GM21447 (cell line): ENCODE results near the gene SSTR3.
A peak's percentile ranks its signal among the peaks of the same experiment; 100 is the strongest.
"Not testable (repeated sequence)": the region's sequence is repeated elsewhere in the genome, so short reads cannot be mapped to it uniquely, and the experiment has no call there.

Experiments used
- ATAC-seq: cut with Tn5 transposase; IDR thresholded peaks from one replicate; pipeline ENCODE4 v1.9.1; 2021; ENCODE audit not compliant: unreplicated experiment

Gene SSTR3

DNA sequence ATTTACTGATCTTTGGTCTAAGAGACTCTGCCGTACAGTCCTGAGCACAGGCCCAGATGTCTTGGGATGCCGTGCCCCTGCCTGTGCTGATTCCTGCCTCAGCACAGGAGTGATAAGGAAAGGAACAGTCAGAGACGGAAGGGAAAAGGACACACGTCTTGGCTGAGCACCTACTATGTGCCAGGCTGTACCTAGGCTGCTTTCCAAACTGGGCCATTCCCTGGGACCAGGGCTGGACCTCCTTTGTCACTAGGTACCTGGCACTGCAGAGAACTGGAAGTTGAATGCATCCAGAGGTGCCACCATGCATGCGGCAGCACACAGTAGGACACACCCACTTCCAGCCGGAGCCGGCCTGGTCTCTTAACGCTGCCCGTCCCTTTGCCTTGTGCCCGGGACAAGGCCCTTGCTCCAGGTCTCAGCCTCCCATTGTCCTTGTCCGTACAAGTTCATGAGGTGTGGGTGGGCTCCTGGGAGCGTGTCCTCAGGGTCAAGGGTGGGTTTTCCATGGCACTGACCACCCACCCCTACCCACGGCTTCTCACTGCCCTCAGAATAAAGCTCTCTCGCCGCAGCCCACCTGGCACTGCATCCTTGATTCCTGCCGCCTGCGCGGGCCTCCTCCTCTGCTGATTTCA lies 1.1 kb upstream of the SSTR3 start:
- ATAC-seq: no peak

DNA sequence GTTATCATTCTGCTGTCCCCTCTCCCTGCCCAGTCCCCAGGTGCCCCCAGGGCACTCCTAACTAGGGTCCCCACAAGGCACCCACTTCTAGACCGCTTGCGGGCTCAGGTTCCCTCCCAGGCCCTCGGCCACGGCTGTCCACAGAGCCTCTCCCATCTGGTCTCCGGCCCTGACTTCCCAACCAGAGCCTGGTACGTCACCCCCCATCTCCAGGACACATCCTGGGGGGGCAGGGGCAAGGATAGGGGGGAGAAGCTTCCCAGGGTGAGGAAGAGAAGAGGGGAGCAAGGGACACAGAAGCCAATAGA lies 457 bp downstream of the SSTR3 start:
- ATAC-seq: no peak

DNA sequence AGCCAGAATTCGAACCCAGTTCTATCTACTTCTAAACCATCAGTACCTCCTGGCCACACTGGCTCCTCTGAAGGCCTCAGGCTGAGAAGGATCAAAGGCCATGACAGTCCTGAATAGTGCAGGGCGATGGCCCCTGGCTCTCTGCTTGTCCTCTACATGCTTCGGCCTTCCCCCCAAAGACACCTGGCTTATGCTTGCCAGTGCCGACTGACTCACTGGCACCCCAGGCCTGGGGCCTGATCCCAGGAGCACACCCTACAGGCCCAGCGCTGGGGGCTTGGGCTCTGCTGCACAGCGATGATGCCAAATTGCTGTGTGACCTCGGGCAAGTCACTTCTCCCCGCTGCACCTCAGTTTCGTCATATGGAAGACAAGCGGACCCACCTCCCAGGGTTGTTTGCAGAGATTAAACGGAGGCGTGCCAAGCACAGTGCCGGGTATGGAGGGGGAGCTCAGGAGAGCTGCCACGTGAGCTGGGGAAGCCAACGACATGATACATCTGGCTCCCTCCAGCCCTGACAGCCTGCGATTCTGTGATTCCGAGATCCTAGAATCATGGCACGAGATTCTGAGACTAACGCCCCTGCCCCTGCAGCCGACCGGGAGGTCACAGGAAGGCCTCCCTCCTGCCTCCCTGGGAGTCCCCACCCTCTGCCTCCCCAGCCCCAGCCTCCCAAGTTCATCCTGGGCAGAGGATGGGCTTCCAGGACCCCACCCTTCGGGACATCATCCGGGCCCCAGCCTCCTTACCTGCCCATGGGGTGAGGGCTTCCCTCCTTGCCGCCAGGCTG lies 1.0 kb downstream of the SSTR3 start:
- ATAC-seq: no peak

DNA sequence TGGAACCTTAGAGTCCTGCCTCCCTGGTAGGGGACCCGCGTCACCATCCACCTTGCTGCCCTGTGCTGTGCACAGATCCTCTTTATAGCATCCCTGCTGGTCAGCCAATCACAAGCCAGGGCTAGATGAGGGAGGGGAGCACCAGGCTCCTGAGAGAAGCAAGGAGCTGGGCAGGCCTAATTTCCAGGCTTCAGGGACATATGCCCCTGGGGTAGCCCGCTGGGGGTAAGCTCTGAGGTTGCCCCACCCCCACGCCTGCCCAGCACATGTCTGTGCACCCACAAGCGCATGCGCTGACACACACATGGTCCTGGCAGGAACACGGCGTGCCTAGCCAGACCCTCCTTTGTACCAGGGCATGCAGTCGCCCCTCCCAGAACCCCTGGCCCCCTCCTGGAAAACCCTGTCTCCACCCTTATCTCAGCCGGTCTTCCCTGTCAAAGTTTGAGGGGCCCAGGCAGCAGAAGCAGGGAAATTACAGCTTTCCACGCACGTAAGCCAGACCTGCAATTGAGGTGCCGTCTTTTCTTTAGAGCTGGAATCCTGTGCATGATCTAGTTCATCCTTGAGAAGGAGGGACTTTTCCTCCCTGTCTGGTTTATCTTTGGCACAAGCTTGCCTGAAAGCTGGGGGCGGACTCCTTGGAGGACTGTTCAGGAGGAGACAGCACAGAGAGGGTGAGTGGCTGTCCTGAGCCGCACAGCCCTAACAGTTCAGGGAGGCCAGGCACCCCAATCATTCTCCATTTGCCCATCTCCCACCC lies 2.1 kb downstream of the SSTR3 start:
- no peak for ATAC-seq

DNA sequence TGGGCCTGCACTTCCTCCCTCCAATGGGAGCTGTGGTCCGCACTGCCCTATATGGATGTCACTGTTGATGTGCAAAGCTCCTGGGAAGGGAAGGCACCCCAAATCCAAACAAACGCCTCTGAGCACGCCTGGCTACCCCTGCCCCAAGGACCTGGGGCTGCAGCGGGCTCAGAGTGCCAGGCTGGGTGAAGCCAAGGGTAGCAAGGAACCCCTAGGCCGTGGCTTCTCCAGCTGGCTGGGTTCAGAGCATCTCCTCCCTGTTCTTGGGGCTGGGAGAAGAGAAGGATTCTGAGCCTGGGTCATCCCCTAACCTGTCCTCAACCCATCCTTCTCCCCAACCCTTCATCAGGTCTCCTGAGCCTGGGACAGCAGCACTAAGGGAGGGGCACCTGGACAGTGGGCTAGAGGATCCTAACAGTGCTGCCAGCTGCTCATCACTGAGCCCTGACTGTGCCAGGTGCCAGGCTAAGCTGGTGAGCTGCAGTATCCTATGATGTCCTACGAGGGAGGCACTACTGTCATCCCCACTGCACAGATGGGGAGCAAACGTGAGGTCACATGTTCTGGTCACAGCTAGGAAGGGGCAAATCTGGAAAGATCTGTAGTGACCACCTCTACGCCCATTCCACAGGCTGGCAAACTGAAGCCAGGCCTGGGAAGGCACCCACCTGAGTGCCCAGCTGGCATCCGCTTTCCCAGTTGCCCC lies 3.0 kb downstream of the SSTR3 start:
- no peak for ATAC-seq

DNA sequence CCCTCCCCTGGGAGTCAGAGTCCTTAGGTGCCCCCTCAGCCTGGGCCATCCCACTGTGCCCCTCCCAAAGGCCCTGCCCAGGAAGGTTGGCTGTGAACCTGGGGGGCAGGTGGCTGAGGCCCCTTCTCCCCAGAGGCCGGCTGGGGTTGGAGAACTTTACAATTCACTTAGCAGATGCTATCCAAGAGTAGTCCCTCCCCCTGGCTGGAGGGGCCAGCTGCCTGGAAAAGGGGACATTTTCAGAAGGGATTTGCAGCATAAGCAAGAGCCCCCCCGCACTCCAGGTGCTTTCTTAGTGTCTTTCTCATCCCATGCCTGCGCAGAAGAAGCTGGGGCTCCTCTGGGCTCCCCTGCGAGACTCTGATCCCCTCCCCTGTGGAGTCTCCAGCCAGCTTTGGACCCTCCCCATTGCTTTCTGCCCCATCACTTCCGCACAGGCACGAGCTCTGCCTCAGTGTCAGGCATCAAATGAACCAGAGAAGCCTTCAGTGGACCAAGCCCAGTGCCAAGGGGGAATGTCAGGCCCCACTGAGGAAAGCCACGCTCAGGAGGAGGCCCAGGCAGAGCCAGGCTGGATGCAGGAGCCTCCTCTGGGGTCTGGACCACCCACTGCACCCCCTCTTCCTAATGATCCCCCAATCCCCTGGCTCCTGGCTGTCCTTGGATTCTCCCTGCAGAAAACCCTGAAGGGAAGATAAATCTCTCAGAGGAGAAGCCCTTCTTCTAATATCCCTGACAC lies 3.7 kb downstream of the SSTR3 start:
- ATAC-seq: no peak

DNA sequence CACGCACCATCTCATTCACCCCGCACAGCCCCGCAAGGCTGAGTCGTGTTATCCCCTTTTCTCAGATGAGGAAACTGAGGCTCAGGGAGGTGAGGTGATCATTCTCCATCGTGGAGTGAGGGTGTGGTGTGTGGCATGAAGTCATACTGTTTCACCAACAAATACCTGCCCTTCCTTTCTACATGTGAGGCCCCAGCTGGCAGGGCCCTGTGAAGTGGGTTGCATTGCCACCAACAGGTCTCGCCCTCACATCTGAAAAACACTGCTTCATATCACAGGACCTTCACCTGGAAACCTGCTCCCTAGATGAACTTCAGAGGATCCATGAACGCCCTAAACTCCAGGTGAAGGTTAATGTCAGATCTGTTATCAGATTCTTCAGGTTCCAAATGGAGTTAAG lies 4.3 kb downstream of the SSTR3 start:
- ATAC-seq: no peak

DNA sequence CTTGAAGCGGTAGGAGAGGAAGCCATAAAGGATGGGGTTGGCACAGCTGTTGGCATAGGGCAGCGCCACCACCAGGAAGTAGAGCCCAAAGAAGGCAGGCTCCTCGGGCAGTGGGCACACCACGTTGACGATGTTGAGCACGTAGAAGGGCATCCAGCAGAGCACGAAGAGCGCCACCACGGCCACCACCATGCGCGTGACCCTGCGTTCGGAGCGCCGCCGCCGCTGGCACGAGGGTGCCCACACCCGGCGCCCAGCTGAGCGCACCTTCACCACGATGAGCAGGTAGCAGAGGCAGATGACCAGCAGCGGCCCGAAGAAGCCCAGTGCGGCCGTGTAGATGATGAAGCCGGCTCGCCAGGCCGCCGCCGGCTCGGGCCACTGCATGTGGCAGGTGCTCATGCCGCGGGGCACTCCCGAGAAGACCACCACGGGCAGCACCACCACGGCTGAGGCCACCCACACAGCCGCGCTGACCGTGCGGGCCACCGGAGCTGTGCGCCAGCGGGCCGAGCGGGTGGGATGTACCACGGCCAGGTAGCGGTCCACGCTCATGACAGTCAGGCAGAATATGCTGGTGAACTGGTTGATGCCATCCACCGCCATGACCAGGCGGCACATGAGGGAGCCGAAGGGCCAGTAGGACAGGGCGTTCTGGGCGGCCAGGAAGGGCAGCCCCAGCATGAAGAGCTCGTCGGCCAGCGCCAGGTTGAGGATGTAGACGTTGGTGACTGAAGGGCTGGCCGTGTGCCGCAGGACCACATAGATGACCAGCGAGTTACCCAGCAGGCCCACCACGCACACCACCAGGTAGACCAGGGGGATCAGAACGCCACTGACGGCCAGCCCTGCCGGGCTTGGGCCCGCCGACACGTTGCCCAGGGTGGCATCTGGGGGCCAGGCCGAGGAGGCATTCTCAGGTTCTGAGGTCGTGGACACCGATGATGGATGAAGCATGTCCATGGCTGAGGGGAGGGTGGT lies 5.1 kb downstream of the SSTR3 start:
- no peak for ATAC-seq

DNA sequence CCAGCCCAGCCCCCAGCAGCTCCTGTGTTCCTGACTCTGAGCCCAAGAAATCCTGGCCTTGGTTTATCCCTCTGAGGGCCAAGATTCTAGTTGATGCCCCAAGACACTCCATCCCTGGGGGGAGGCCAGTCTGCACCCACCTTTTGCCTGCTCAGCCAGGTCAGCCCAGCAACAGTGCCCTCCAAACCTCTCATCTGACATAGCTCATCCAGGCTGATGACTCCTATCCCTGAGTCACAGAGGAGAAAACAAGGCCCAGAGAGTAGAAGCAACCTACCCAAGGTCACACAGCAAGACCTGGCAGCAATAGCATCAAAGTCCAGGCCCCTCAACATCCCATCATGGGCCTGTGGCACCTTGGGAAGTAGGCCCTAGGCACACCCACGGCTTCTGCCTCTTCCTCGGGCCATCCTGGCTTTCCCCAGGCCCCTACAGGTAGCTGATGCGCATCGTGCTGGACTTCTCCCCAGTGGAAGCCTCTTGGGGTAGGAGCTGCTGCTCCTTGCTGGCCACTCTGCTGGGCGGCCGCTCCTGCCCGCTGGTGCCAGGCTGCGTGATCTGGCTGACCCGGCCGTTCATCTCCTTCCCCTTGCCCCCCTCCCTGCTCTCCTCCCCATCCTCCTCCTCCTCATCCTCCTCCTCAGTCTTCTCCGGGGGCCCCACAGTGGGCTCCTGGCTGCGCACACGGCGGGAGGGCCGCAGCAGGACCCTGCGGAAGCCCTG lies 6.0 kb downstream of the SSTR3 start:
- no peak for ATAC-seq

DNA sequence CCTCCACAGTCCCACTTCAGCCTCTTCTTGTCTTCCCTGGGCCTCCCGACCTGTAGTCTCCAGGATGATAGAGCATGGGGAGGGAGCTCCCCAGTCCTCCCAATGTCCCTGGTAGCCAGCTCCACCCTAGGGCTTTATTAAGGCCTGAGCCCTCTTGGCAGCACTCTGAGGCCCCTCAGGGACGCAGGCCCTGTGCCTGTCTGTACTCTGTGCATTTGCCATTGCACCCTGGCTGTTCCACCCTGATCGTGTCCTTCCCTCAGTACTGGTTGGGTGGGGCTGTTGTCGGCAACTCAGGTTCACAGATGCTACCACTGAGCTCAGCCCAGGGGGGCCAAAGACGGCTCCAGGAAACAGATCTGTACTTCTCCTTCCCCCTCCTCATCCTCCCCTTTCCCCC lies 7.2 kb downstream of the SSTR3 start:
- no peak for ATAC-seq

DNA sequence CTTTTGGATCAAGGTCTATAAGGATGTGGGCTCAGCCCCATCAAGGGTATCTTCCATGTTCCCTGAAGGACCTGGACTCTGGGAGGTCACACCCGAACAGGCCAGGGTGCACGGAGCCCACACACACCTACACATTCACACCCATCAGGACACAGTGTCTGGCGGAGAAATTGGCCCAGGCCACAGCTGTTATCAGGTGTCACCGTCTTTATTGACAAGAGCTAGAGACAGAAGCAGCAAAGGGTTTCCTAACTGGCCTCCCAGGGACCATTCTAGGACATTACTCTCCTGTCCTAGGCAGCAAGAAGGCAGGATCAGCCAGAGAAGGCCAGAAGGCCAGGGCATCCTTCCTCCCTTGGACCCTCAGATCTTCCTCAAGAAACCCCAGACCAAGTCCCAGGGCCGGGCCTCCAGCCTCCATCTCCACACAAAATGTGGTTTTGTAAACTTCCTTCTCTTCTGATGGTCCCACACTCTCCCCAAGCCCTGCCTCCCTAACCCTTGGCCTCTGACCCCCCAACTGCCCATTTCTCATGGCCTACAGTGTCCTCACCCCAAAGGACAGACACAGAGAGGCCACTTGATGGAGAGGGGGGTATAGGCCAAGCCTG lies 8.1 kb downstream of the SSTR3 start:
- ATAC-seq: no peak

DNA sequence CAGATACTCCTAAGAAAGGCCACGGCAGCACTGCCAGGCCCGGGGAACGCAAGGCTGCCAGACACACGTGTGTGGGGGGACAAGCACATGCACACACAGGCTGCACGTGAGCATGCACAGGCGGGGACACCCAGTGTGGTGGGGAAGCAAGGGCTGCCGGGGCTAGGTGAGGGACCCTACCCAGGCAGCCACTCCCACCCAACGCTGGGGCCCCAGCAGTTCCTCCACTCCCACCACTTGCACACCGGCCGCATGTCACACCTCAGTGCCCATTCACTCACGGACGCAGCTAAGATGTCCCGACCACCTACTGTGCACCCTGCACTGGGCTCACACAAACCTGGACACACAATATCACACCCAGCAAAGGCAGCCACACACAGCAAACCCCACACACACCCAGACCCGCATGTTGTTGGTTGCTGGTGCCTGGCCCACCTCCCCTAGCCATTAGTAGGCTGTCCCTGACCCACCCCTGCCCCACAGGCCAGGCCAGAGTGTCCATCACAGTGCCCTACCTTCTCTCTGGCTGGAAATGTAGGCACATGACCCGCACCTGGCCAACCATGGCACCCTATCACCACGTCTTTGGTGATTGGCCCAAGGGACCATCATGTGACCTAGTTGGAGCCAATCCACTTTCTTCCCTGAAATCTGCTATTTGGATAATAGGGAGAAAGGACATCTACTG lies 8.8 kb downstream of the SSTR3 start:
- no peak for ATAC-seq

DNA sequence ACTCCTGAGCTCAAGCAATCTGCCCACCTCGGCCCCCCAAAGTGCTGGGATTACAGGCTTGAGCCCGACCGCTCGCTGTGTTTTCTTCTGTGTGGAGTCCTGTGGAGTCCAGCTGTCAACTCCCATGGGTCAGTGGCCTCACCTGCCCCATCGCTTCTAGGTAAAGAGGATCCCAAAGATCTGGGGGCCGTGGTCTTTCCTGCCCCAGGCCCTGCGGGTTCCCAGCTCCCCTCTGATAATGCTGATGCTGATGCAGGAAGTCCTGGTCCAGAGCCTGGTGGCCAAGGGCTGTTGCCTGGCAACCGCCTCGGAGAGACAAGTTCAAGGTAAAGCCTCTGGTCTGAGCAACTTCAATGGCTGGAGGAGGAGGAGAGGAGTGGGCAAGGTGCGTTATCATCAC lies 9.6 kb downstream of the SSTR3 start:
- ATAC-seq: no peak

DNA sequence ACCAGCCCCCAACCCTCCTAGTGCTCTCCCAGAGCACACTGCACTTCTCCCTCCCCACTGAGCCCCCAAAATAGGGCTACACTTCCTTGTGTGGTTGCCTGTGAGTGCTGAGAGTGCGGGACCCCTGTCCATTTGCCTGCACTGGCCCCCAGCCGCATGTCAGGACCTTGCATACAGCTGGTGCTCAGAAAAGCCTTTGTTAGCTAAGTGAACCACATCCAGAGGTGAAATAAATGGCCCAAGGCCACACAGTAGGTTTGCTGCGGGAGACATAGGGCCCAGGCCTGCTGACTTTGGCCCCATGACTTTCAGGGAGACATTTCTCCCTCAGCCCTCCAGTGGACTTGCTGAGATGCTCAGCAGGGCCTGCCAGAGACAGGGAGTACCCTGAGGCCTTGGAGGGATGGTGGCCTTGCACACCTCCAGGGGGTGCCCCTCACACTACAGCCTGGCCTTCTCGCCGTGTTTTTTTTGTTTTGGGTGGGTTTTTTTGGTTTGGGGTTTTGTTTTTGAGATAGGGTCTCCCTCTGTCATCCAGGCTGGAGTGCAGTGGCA lies 10.2 kb downstream of the SSTR3 start:
- no peak for ATAC-seq

DNA sequence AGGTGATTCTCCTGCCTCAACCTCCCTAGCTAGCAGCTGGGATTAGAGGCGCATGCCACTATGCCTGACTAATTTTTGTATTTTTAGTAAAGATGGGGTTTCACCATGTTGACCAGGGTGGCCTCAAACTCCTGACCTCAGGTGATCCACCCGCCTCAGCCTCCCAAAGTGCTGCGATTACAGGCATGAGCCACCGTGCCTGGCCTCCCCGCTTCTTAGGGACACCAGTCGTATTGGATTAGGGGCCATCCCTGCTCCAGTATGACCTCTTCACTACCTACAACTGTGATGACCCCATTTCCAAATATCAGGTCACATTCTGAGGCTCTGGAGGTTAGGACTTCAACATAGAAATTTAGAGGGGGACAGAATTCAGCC lies 10.8 kb downstream of the SSTR3 start:
- ATAC-seq: not testable (repeated sequence)

DNA sequence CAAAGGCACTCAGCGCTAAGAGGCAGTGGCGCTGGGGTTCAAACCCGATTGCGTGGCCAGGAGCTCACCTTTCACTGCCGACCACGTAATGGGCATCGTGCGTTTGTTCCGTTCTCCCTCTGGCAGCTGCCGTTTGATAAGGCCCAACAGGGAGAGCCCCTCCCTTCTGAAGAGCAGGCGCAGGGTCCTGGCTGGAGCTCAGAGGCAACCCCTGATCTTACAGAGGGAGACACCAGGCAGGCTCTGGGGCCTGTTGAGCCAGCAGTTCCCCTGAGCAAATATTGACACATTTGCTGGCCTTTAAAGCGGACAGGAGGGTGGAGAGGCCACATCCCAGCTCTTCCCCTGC lies 12.5 kb downstream of the SSTR3 start:
- no peak for ATAC-seq

DNA sequence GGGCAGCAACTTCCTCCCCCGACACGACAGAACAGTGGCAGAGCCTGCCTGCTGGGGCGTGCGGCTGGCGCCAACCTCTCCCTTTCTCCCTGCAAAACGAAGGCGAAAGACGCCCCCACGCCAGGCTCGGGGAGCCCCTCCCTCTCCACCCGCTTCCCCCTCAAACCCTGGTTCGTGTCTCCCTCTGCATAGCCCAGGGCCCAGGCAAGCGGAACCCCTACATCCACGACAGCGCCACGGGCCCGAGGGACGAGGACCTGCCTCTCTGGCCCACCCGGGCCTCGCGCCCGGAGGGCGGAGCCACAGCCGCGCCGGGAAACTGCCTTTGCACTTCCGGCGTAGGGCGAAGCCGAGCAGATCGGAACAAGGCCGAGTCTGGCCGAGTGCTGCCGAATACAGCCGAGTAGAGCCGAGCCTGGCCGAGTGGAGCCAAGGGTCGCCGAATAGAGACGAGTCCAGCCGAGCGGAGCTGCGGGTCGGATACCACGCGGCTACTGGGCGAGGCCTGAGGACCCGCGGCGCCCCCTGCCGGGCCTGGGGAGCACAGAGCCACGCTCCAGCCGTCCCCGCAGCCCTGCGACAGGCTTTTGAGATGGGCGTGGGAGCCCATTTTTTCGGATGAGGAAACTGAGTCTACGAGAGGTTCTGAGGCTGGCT lies 13.0 kb downstream of the SSTR3 start:
- ATAC-seq: peak; percentile 83
